GM21717 (cell line): ENCODE results near the gene UBASH3A.

Experiments
- ATAC-seq: cut with Tn5 transposase; IDR thresholded peaks from one replicate; pipeline ENCODE4 v1.9.1; 2021; ENCODE audit warnings: mild to moderate bottlenecking, moderate library complexity; ENCODE audit not compliant: unreplicated experiment

UBASH3A gene

DNA sequence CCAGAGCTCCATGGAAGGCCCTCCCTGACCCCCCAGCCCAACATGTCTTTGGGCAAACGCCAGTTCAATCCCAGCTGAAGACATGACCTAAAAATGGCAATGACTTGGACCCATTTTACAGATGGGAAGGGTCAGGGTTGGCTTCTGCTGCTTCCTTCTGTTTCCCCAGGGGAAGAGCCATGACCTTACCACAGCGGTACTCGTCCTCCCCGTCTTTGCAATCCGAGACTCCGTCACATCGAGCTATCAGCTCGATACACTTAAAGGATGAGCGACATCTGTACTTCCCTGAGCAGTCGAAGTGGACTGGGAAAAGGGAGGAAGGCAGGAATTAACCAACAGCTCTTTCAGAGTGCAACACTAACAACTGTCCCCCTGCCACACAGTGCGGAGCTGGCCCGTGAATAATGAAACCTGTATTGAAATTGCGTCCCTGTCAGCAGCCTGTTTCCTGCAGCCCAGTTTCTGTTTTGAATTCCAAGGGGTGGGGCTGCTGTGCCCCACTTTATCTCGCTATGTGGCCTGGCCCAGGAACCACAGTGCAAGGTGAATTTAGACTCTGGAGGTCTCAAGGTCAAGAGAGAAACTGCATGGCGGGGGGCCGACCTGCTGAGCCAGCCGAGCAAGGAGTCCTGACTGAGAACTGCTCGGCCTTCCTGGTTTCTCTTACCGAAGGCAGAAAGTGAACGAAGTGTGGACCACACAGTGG is 14.8 kb upstream of the UBASH3A start:
- no peak for ATAC-seq

DNA sequence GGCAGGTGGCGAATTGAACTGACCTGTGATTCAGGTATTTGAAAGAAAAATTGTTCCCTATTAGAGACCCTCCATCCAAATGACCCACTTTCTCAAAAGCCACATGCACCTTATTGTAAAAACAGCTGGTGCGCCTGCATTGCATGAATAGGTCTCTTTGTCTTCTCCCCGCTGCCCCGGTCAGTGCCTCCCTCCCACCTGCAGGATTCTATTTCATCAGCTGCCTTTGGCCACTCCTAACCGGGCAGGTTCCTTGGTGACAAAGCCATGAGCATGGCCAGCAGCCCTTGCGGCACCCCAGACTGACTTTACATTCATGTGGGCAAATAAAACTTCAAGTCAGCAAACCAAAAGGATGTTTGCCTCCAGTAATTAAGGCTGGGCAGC is 14.3 kb upstream of the UBASH3A start:
- ATAC-seq = no peak

- ATAC-seq = no peak
These were observed 13.5 kb upstream of the UBASH3A start for GRCh38 chr21:42390193-42390592.

GRCh38 chr21:42390696-42391095 is 13.0 kb upstream of the UBASH3A start:
- no peak for ATAC-seq

GRCh38 chr21:42391297-42391696 is 12.4 kb upstream of the UBASH3A start:
- ATAC-seq = no peak

DNA sequence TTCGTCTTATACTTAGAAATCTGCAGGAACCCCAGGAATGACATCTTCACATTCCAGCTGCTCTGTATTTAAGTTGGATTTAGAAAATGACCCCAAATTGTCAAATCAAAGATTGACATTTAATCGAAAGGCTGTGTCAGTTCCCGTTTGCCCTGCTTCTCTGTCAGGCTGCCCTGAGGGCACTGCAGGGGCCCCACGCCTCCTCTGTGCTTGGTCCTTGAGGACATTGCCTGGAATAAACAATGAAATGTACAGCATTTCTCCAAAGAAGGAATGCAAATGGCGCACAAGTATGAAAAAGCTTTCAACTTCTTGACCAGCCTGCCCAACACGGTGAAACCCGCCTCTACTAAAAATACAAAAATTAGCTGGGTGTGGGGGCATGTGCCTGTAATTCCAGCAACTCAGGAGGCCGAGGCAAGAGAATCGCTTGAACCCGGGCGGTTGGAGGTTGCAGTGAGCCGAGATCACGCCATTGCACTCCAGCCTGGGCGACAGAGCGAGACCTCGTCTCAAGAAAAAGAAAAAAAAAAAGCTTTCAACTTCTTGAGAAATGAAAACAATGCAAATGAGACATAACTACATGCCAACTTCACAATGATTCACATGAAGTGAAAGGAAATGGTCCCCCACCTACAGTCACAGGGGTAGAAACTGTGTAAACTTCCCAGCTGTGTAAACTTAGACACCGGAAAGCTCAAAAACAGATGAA is 10.8 kb upstream of the UBASH3A start:
- ATAC-seq = no peak

DNA sequence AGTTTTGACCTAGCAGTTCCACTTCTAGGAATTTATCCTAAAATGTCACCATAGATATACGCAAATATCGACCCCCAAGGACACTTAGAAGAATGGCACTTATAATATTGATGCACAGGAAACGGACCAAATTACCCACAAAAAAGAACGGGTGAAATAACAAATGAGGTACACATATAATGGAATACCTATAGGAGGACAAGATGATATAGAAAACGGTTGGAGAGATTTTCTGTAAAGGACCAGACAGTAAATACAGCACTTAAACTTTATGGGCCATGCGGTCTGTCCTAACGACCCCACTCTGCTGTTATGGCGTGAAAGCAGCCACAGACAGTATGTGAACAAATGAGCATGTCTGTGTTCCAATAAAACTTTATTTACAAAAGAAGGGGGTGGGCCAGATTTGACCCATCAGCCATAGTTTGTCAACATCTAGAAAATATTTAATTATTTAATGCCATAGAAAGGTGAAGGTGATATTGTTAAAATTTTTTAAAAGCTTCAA is 10.2 kb upstream of the UBASH3A start:
- ATAC-seq = no peak

GRCh38 chr21:42395302-42395701 is 8.4 kb upstream of the UBASH3A start:
- no peak for ATAC-seq

DNA sequence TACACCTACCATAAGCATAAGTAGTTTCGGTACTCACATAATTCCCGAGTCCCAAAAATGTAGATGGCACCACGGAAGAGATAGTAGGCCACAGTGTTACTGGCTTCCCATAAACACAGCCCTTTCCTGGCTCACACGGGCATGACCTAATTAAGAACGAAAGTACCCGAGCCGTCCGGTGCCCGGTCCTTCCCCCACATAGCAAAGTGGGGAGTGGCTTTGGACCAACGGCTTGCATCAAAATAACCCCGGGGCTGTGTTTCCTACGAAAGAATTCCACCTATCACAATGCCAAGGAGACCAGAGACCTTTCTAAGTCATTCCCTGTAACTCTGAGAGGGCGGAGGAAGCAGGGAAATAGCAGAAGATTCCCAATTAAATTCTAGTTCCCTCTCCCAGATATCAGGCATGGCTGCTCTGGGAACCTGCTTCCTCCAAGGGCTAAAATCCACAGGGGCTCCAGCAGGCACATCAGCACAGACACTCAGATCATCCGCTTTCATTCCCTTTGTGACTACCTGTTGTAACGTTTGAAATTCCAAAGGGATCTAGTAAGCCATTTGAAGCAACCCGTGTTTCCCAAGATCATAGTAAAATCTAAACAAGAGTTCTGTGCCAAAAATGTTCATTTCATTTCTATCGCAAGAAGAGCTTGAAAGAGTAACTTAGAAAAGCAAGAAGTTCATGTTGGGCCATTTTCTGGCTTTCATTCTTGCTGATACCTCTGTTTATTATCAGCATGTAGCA is 7.6 kb upstream of the UBASH3A start, which contains the start of gene TMPRSS3:
Gene TMPRSS3, minus strand, starts transcription at position 148 of the 747 bp plus-strand sequence. CDS start 635 bp downstream, outside the sequence.
- no peak for ATAC-seq

DNA sequence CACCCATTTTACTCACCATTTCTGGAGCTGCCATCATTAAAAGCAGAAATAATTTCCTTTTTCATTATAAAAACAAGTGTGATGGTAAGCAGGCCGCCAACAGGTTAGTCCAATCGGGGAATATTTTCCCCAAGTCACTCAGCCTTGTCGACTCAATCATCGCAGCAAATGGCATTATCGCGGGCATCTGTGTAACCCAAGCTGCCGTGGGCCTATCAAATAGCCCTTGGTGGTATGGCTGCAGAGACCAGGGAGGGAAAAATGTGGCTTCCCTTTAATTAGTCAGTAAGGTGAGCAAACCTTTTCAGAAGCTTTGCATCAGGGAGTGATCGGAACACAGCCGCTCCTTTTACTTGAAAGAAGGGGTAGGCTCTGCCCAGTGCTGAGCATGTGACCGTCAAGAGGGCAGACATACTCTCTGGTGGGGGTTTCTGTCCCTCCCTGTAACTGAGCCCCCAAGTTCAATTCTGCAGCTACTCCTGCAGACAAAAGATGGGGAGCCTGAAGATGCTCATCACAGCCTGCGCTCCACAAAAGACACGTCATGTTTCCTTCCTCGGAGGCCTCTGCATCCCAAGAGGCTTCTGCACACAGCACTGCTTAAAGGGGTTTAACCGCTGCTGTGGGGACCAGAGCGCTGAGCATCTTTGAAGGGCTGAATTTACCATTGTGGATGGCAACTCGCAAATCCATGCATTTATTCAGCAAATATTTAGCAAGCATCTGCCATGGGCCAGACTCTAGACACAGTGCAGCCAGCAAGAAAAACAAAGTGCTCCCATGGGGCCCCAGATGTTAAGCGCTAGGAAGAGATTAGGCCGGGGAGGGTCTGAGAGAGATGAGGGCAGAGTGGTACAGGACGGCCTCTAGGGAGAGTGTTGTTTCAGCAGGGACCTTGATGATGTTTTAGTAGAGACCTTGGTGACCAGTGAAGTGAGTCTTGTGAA is 6.6 kb upstream of the UBASH3A start:
- no peak for ATAC-seq

DNA sequence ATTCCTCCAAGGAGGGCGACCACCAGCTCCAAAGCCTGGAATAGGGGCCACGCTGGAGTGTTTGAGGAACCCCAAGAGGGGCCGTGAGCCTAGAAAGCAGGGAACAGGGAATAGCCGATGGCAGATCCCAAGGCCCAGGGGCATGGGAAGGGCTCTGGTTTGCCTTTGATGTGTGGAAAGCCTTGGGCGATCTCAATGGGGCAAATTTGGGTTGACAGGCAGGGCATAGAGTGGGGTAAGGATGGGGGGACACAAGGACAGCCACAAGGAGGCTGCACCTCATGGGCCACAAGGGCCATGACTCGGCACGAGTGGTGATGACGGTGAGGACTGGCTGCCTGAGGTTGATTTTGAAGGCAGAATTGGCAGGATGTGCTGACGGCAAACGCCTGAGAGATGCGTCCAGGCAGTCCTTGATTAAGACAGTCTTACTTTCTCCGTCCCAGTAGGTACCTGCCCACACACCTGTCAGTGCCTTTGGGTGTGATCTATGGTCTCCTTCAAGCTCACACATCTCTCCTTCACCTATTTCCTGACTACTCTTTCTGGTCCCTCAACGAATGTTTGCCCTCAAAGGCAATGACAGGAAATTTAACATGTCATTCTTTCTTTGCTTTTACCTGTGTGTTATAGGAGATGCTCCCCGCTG is 5.8 kb upstream of the UBASH3A start:
- ATAC-seq = no peak

- no peak for ATAC-seq
These were observed 5.2 kb upstream of the UBASH3A start for GRCh38 chr21:42398436-42399028.

DNA sequence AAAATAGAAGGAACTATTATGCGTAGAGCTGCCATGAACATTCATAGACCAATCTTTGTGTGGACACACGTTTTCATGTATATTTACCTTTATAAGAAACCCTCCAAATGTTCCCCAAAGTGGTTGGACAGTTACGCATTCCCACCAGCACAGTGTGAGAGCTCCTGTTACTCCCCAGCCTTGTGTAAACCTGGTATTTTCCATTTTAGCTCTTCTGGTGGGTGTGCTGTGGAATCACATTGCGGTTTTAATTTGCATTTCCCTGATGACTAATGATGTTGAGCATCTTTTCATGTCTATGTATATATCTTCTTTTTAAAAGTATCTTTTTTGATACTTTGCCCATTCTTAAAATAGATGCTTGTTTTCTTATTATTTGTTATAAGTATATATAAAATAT is 3.2 kb upstream of the UBASH3A start:
- ATAC-seq = no peak

GRCh38 chr21:42401154-42401553 is 2.5 kb upstream of the UBASH3A start:
- no peak for ATAC-seq

DNA sequence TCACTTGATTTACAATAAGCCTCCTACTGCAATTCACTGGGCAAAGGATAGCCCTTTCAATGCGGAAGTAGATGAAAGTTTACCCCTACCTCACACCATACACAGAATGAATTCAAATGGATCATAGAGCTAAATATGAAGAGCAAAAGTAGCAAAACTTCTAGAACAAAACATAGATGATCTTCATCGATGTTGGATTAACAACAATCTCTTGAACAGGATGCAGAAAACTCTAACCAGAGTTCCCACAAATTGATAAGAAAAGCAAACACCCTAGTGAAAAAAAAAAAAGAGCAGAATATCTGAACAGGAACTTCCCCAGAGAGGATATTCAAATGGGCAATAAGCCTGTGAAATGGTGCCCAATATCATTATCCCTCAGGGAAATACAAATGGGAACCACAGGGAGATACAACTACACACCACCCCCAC is 1.9 kb upstream of the UBASH3A start:
- no peak for ATAC-seq

DNA sequence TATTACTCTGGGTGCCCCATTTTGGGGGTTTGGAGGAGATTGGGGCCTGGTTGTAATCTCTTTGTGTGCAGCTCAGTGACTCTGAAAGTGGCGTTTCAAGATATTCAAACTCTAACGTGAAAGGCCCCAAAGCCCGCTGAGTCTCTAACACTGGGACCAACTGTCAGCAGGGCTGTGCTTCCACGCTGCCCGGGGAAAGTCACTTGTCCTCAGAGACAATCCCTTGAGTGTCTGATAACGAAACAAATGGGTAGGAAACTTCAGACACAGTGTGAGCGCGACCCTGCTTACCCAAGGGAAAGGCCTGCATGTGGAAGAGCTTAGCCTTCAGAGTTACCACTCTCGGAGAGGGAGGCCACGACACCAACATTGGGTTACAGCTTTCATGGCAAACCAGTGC is 837 bp downstream of the UBASH3A start:
- ATAC-seq = no peak

- no peak for ATAC-seq
These were observed 1.6 kb downstream of the UBASH3A start for GRCh38 chr21:42405064-42406013.

- ATAC-seq = no peak
These were observed 2.5 kb downstream of the UBASH3A start for GRCh38 chr21:42406201-42406621.
